Activated CD4-positive, CD25-positive, alpha-beta regulatory T cell treated with anti-CD3 and anti-CD28 coated beads, Interleukin-2, amount 50 U/mL, for 72 hours (primary cell): Measurements from ENCODE around the gene AUTS2.

Experiments used
- DNase-seq: peaks from one replicate; pipeline ENCODE4 v3.0.0; 2021

The AUTS2 gene

GRCh38 chr7:69800495-69800894 is 202.2 kb downstream of the AUTS2 start:
- DNase-seq: no peak

- DNase-seq: no peak
Measured at GRCh38 chr7:69801729-69802682, 203.7 kb downstream of the AUTS2 start.

DNA sequence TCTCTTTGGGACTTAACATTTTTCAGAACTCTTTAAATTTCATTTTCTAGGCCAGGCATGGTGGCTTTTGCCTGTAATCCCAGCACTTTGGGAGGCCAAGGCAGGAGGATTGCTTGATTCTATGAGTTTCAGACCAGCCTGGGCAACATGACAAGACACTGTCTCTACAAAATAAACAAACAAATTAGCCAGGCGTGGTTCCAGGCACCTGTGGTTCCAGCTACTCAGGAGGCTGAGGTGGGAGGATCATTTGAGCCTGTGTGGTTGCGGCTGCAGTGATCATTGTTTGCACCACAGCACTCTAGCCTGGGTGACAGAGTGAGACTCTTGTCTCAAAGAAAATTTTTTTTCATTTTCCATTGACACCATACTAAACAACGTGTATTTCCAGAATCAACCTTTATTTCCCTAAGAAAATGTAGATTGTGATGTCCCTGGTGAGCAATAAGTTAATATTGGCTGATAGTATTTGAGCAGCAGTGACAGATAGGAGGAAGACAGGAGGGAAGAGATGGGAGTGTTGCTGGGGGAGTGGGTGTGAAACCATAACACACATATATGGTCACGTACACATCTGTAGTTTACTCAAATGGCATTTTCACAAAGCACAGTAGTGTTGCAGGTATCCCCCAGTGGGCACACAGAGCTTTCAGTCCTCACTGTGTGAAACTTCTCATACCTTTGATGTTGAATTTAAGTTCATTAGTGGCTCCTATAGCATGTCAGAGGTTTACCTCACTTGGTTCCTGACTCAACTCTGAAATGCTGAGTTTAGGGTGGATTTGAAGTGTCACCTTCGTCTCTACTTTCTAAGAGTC is 205.6 kb downstream of the AUTS2 start:
- DNase-seq: no peak

GRCh38 chr7:69804962-69805361 is 206.7 kb downstream of the AUTS2 start:
- no peak for DNase-seq

- DNase-seq: no peak
Measured at GRCh38 chr7:69808391-69808790, 210.1 kb downstream of the AUTS2 start.

- no peak for DNase-seq
Measured at GRCh38 chr7:69811476-69812308, 213.4 kb downstream of the AUTS2 start.

GRCh38 chr7:69812756-69813155 is 214.5 kb downstream of the AUTS2 start:
- no peak for DNase-seq

DNA sequence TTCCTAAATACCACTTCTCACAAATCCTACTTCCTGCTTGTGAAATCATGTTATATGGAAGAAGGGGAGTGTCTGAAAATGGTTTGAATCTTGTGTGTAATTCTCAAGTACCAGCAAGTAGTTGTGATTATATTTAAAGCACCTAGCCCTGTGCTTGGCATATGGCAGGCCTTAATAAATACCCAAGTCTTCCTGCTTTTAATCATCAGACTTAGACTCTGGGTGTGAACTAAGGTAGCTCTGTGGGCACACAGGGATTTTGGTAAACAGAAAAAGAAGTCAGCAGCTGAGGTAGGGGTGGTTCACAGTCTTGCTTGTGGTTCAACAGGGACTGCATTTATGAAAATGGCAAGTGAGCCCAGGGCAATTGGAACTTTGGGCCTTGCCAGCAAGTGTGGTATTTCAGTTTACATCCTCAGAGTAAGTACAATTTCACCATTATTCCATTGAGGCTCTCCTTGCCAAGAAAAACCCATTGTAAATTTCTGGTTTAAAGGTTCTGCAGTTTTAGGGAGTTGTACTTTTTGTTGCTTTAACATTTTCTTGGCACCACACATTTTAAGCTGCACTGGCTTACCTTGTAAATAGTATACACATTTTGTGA is 215.5 kb downstream of the AUTS2 start:
- no peak for DNase-seq

- DNase-seq: no peak
Measured at GRCh38 chr7:69814421-69814962, 216.2 kb downstream of the AUTS2 start.

GRCh38 chr7:69816501-69816900 is 218.2 kb downstream of the AUTS2 start:
- DNase-seq: no peak

- DNase-seq: no peak
Measured at GRCh38 chr7:69817121-69817520, 218.8 kb downstream of the AUTS2 start.

GRCh38 chr7:69817841-69818635 is 219.8 kb downstream of the AUTS2 start:
- DNase-seq: no peak

GRCh38 chr7:69818636-69819332 is 220.5 kb downstream of the AUTS2 start:
- no peak for DNase-seq

- no peak for DNase-seq
Measured at GRCh38 chr7:69819333-69819705, 221.0 kb downstream of the AUTS2 start.

DNA sequence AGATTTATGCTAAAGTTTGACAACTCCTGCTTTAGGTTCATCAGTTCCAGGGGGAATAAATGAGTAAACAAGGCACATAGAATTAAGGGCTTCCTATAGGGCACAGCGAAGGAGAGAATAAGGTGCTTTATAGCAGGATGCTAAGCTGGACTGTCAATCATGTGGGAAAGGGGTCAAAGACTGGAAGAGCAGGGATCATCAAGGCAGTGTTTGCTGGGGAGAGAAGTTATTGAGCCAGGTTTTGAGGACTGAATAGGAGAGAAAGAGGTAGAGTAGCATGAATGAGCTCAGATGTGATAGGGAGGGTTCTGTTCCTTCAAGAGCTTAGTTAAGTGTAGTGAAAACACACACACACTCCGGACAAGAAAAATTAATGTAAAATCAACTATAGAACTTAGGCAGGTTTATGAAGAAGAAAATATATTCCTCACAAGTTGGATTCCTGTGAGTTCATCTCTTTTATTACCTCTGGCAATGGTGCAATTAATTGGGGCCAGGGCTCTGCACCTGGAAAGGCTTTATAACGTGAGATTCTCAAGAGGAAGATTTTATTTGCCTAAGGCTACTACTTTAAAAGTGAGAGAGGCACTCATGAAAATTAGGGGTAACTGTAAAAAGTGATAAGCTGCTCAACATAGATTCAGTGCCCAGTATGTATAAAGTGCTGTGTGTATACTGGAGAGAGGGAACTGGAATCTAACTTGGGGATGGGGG is 222.4 kb downstream of the AUTS2 start:
- no peak for DNase-seq

DNA sequence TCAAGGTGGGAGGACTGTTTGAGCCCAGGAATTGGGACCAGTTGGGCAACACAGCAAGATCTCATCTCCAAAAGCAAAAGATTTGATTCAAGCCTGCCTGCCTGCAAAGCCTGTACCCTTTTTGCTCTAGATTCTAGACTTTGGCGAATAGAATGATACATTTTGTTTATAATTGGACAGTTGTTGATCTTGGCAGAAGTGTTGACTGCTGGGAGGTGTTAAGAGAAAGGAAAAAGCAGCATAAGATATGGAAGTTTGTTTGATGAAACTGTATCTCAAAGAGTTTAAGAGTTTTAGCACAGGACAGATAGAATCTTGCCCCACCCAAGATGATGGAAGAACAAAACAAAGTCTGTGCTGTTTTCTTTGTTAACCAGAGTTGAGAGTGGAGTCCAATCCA is 224.1 kb downstream of the AUTS2 start:
- DNase-seq: no peak

GRCh38 chr7:69823151-69823744 is 225.0 kb downstream of the AUTS2 start:
- no peak for DNase-seq

- DNase-seq: no peak
Measured at GRCh38 chr7:69825113-69825972, 227.1 kb downstream of the AUTS2 start.

DNA sequence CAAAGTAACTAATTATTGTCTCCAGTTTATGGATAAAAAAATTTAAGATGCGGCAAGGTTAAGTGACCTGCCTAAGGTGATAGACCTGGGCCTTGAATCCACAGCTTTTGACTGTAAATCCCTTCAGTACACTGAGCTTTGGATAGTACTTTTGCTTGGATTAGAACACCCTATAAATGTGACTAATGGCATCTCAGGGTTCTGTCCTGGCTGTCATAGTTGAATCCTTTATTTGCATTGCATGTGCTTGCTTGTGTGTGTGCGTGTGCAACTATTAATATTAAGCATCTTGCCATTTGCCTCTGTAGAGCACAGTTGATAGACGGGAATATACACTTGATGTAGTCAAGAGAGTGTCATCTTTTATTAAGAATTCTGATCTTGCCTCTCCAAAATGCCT is 228.0 kb downstream of the AUTS2 start:
- no peak for DNase-seq
